Measurements from ENCODE around the gene CCDC6. TPM values are rescaled to one million over a fixed set of nuclear protein-coding genes. Genes with fewer than 3 reads are reported as not detected.

The CCDC6 gene
- total and polyA plus RNA-seq, 9 of the 15 experiments (the other 6 are each of a cell fraction or from before 2014, with no cell fraction given): 10.4 to 41.0 (median 20.9) TPM

DNA sequence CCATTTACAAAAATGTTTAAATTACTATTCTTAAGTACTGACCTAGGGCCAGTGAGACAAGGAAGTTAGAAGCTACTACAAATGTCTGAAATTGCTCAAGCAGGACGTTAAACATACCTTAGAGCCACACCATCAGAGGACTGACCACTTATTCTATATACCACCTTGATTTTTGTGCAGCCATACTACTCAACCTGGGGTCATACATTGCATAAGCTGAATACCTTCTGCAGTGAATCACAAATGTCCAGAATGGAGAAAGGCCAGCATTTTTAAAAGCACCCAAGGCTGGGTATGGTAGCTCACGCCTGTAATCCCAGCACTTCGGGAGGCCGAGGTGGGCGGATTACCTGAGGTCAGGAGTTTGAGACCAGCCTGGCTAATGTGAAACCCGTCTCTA is 131.9 kb downstream of the CCDC6 start:
- no peak for DNase-seq (ENCODE audit: extremely low read depth in 1 of 4, low spot score in 3 of 4)
- H3K79me2 ChIP-seq (ENCODE audit: control insufficient read depth, insufficient read depth, low read length): no peaks in the 10 kb centered on the region
- no peaks in the 10 kb centered on the region for H3K36me3 ChIP-seq (ENCODE audit: control insufficient read depth, insufficient read depth, low read length)
- H2AFZ ChIP-seq (ENCODE audit: low read depth, low read length): no peak overlapping the region
- no peak for FAIRE-seq
- no peak overlapping the region for H3K4me2 ChIP-seq (ENCODE audit: insufficient read depth, low read length)
- intact Hi-C loops (cut with micrococcal nuclease) (no loop called here), in situ Hi-C loops (cut with MboI) (no loop called here)
- H3K4me1 ChIP-seq (replicated peaks in 1 of 2; ENCODE audit: control insufficient read depth in 2 of 2, insufficient read depth in 2 of 2, low read length in 2 of 2): no peaks in the 10 kb centered on the region
- no peak overlapping the region for H3K27ac ChIP-seq (ENCODE audit: extremely low read depth, low read depth, low read length)
- no peaks in the 10 kb centered on the region for H3K27me3 ChIP-seq (ENCODE audit: control insufficient read depth in 2 of 2, insufficient read depth in 2 of 2, low read length in 2 of 2)
- 2% methylated on average over 6 of the region's 6 CpGs for WGBS (ENCODE audit: insufficient coverage, low coverage, missing lambda C conversion rate)
- CTCF ChIA-PET (ENCODE audit: low intra/inter-chr PET ratio): no interaction called here
- H3K9ac ChIP-seq (ENCODE audit: insufficient read depth in 1 of 2, low read depth in 2 of 2, low read length in 2 of 2): no peak overlapping the region
- no peak overlapping the region for H3K4me3 ChIP-seq
- no peaks in the 10 kb centered on the region for H4K20me1 ChIP-seq (replicated peaks; ENCODE audit: control insufficient read depth, insufficient read depth, low read length)
- no peaks in the 10 kb centered on the region for H3K9me1 ChIP-seq (ENCODE audit: control insufficient read depth, insufficient read depth, low read length)
- no TSS peak for BruUV-seq (replicated peaks)
- POLR2A ChIA-PET: no interaction called here
- TF ChIP-seq NFE2 (IDR thresholded peaks at IDR 0.05; ENCODE audit: low read depth) (no peak), SNIP1 (IDR thresholded peaks at IDR 0.05; ENCODE audit: low read depth) (no peak), ESRRA (IDR thresholded peaks at IDR 0.05; ENCODE audit: borderline replicate concordance, low read depth) (no peak), NR2F6 (CRISPR knock-in tag; IDR thresholded peaks at IDR 0.05) (no peak), ZNF444 (CRISPR knock-in tag; IDR thresholded peaks at IDR 0.05) (no peak), ELF2 (CRISPR knock-in tag; IDR thresholded peaks at IDR 0.05) (no peak), ZNF165 (CRISPR knock-in tag; IDR thresholded peaks at IDR 0.05; ENCODE audit: borderline replicate concordance) (no peak), ARNT (IDR thresholded peaks at IDR 0.05) (no peak), ZKSCAN1 (IDR thresholded peaks at IDR 0.05; ENCODE audit: low read depth, low read length) (no peak), XRCC5 (IDR thresholded peaks at IDR 0.05; ENCODE audit: low read depth, low read length) (no peak), RAD21 (CRISPR knock-in tag; conservative IDR thresholded peaks at IDR 0.05 in 1 of 2, IDR thresholded peaks at IDR 0.05 in 1 of 2) (no peak), EZH2 (IDR thresholded peaks at IDR 0.05; ENCODE audit: borderline replicate concordance, low read depth, low read length) (no peak)
- TF ChIP-seq, protein P1, sequence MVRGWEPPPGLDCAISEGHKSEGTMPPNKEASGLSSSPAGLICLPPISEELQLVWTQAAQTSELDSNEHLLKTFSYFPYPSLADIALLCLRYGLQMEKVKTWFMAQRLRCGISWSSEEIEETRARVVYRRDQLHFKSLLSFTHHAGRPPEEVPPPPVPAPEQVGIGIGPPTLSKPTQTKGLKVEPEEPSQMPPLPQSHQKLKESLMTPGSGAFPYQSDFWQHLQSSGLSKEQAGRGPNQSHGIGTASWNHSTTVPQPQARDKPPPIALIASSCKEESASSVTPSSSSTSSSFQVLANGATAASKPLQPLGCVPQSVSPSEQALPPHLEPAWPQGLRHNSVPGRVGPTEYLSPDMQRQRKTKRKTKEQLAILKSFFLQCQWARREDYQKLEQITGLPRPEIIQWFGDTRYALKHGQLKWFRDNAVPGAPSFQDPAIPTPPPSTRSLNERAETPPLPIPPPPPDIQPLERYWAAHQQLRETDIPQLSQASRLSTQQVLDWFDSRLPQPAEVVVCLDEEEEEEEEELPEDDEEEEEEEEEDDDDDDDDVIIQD (CRISPR knock-in tag; IDR thresholded peaks at IDR 0.05): no peak
- TF ChIP-seq, protein P2, sequence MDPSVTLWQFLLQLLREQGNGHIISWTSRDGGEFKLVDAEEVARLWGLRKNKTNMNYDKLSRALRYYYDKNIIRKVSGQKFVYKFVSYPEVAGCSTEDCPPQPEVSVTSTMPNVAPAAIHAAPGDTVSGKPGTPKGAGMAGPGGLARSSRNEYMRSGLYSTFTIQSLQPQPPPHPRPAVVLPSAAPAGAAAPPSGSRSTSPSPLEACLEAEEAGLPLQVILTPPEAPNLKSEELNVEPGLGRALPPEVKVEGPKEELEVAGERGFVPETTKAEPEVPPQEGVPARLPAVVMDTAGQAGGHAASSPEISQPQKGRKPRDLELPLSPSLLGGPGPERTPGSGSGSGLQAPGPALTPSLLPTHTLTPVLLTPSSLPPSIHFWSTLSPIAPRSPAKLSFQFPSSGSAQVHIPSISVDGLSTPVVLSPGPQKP (CRISPR knock-in tag; IDR thresholded peaks at IDR 0.05): no peak
- TF ChIP-seq, protein P3, sequence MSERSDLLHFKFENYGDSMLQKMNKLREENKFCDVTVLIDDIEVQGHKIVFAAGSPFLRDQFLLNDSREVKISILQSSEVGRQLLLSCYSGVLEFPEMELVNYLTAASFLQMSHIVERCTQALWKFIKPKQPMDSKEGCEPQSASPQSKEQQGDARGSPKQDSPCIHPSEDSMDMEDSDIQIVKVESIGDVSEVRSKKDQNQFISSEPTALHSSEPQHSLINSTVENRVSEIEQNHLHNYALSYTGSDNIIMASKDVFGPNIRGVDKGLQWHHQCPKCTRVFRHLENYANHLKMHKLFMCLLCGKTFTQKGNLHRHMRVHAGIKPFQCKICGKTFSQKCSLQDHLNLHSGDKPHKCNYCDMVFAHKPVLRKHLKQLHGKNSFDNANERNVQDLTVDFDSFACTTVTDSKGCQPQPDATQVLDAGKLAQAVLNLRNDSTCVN (CRISPR knock-in tag; IDR thresholded peaks at IDR 0.05): no peak
- ATAC-seq: no peak
- peaks cover 2% of the 10 kb centered on the region; the same call in 1 of the 2 replicates for H3K9me3 ChIP-seq (replicated peaks; ENCODE audit: control insufficient read depth, insufficient read depth, low read depth, low read length)
